NCI-H69 (cell line): ENCODE results near the gene ANKS4B.
"Not testable (repeated sequence)": the region's sequence is repeated elsewhere in the genome, so short reads cannot be mapped to it uniquely, and the experiment has no call there.

Experiments
- DNase-seq: peaks from one replicate; lab custom pipeline; 2025; lab: John Stamatoyannopoulos, UW

The ANKS4B gene

GRCh38 chr16:21233521-21234150 lies at the start of gene ANKS4B:
Gene ANKS4B (plus strand): TSS chr16:21233699. CDS start chr16:21233738, 39 bp downstream.
- DNase-seq, result no peak

- DNase-seq, result no peak
Measured at GRCh38 chr16:21183995-21184394, 49.5 kb upstream of the ANKS4B start.

GRCh38 chr16:21184834-21185233 lies 48.7 kb upstream of the ANKS4B start:
- DNase-seq, result no peak

- DNase-seq, result no peak
Measured at GRCh38 chr16:21185659-21186325, 47.7 kb upstream of the ANKS4B start.

GRCh38 chr16:21186326-21186691 lies 47.2 kb upstream of the ANKS4B start:
- no peak for DNase-seq

GRCh38 chr16:21189311-21189710 lies 44.2 kb upstream of the ANKS4B start:
- DNase-seq, result no peak

GRCh38 chr16:21190013-21190412 lies 43.5 kb upstream of the ANKS4B start:
- DNase-seq, result no peak

- no peak for DNase-seq
Measured at GRCh38 chr16:21190599-21190998, 42.9 kb upstream of the ANKS4B start.

- DNase-seq, result no peak
Measured at GRCh38 chr16:21192991-21193390, 40.5 kb upstream of the ANKS4B start.

GRCh38 chr16:21194771-21195301 lies 38.7 kb upstream of the ANKS4B start:
- DNase-seq, result no peak

GRCh38 chr16:21195330-21195729 lies 38.2 kb upstream of the ANKS4B start:
- DNase-seq, result not testable (repeated sequence)

GRCh38 chr16:21197112-21197511 lies 36.4 kb upstream of the ANKS4B start:
- DNase-seq, result no peak

- DNase-seq, result no peak
Measured at GRCh38 chr16:21197621-21198020, 35.9 kb upstream of the ANKS4B start.

- DNase-seq, result no peak
Measured at GRCh38 chr16:21199607-21200218, 33.8 kb upstream of the ANKS4B start.

- no peak for DNase-seq
Measured at GRCh38 chr16:21203155-21203797, 30.2 kb upstream of the ANKS4B start.

GRCh38 chr16:21205303-21205702 lies 28.2 kb upstream of the ANKS4B start:
- no peak for DNase-seq

GRCh38 chr16:21206550-21206949 lies 26.9 kb upstream of the ANKS4B start:
- no peak for DNase-seq

GRCh38 chr16:21208446-21209230 lies 24.9 kb upstream of the ANKS4B start:
- DNase-seq, result no peak

- no peak for DNase-seq
Measured at GRCh38 chr16:21211486-21211885, 22.0 kb upstream of the ANKS4B start, which contains the start of gene ZP2. Gene ZP2 (minus strand): TSS chr16:21211574. CDS start chr16:21211547, 27 bp downstream.

GRCh38 chr16:21214086-21214485 lies 19.4 kb upstream of the ANKS4B start:
- no peak for DNase-seq

- DNase-seq, result no peak
Measured at GRCh38 chr16:21217121-21217520, 16.4 kb upstream of the ANKS4B start.

GRCh38 chr16:21218153-21218552 lies 15.3 kb upstream of the ANKS4B start:
- no peak for DNase-seq
